Activated CD4-positive, alpha-beta T cell treated with anti-CD3 and anti-CD28 coated beads, Interleukin-2, Interleukin-4, amounts not matched to agents 100 ng/mL and 50 ng/mL, durations not matched to agents 16 hours and 8 hours (primary cell): ENCODE measurements around the gene BCO1.
"Not testable (repeated sequence)": the region's sequence is repeated elsewhere in the genome, so short reads cannot be mapped to it uniquely, and the experiment has no call there.

Experiments
- DNase-seq: peaks from one replicate; pipeline ENCODE4 v3.0.0-alpha.2; 2020; ENCODE audit warnings: low spot score

BCO1 gene, protein sequence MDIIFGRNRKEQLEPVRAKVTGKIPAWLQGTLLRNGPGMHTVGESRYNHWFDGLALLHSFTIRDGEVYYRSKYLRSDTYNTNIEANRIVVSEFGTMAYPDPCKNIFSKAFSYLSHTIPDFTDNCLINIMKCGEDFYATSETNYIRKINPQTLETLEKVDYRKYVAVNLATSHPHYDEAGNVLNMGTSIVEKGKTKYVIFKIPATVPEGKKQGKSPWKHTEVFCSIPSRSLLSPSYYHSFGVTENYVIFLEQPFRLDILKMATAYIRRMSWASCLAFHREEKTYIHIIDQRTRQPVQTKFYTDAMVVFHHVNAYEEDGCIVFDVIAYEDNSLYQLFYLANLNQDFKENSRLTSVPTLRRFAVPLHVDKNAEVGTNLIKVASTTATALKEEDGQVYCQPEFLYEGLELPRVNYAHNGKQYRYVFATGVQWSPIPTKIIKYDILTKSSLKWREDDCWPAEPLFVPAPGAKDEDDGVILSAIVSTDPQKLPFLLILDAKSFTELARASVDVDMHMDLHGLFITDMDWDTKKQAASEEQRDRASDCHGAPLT

DNA sequence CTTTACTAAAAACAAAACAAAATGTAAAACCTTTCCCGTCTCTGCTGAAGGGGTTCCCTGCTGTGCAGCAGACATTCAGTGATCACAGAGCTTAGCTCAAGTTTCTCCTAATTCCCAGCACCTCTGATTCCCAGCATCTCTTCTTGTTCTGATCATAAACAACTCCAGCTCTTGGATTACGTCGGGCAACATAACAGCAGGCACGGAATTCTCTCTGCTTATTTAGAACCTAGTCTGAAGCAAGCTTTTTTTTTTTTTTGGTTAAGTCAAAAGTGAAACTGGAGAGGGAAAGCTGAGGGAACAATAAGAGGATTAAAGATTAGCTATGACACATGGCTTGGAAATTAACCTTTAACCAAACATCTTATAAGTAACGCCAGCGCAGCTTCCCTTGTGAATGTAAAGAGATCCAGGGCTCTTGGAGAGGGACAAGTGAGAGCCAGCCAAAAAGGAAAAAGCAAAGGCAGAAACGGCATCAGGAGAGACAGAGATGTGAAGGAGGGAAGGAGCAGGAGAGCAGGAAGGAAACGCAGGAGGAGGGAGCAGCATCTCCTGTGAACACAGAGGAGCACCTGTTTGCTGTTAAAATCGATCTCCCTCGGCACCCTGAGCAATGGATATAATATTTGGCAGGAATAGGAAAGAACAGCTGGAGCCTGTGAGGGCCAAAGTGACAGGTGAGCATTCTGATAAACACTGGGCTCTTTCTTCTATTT lies at the start of gene BCO1:
BCO1 (plus strand) TSS at position 394 of the 716 bp plus-strand sequence; CDS start at position 614, 220 bp downstream.
- no peak for DNase-seq

DNA sequence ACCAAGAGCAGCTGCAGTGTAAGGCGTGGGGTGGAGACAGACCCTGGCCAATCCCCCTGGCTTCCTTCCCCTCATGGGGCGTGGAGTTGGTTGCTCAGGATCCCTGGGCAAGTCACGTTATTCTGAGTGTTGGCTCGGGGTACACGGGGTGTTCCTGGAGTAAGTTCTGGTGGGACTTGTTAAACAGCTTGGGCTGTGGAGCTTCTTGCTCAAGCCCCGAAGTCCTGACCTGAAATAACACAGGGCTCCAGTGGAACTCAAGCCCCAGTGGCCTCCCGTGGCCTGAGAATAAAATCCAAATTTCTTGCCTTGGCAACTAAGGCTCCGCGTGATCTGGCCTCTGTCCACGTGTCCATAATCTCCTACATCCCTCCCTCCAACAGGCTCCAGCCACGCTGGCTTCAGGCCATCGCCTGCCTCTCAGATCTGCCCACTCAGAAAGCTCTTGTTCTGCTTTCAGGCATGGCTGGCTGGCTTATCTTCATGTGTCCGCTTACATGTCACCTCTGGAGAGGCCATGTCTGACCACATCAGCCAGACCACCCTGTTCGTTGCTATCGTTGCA lies 49.3 kb upstream of the BCO1 start:
- DNase-seq = no peak

DNA sequence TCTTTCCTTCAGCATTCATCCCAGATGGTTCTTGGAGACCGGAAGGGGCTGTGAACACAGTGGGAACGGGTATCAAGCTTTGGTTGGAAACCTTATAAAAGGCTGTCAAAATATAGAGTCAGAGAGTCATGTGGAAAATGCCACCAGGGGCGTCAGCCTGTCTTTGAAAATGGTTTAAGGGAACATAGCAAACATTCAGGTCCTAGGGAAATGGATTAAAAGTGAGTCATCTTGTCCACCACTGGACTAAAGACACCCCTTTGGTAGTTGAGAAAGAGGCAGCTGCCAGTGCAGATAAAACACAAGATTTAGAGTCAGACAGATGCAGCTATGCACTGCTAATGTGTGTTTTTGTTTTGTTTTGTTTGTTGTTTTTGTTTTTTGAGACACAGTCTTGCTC lies 47.8 kb upstream of the BCO1 start:
- no peak for DNase-seq

DNA sequence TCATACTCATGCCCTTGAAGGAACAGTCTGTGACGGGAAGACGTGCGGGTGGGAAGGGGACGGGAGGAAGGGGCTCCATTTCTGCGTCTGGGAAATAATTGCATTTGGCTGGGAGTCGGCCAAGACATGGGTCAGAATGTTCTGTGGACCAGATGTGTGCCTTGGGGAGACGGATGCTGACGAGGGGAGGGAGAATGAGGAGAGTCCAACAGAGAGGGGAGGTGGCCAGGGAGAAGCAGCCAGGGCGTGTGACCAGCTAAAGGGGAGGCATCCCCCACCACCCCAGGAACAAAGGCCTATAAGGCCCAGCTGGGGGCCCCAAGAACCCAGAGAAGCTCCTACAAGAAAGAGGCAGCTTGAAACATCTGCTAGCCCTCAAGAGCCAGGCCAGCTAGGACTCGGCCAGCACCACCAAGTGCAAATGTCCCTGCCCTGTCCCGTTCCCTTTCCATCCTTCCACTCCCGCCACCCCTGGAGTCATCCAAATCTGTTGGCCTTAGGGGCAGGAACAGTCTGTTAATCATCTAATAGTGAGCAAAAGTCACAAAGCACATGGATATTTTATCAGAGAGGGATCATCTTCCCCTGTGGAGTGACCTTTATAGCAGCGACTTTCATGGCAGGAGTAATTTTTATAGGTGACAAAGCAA lies 42.5 kb upstream of the BCO1 start:
- no peak for DNase-seq

DNA sequence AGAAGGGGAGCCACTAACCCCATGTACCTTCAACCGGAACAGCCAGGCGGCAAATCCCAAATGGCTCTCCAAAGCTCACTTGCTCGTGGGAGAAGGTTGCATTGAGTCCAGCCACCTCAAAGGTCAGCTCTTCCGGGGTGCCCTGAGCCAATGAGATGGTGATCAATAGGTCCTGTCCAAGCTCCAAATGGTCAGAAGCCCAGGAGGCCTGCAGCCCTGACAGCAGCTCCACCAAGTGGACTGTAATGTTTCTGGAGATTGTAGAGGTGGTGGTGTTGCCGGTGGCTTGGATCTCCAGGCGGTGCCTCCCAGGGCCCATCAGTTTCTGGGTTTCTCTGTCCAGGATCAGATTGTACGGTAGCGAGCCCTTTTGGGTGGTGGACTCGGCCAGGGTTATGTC lies 39.9 kb upstream of the BCO1 start:
- DNase-seq = no peak

DNA sequence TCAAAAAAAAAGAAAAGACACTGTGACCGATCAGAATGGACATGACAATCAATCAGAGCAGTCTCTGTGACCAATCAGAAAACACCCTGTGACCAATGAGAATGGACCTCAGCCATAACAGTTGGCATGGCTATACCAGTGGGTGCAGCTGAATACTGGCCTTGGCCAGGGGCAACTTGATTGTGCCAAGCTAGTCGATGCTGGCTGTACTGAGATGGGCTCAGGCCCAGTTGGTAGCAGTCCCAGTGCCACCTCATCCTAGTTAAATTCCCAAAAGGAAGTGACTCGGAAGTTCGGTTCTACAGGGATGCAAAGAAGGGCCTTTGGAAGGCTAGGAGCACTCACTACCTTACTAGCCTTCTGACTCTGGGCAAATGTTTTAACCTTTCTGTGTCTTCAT lies 37.2 kb upstream of the BCO1 start:
- no peak for DNase-seq

DNA sequence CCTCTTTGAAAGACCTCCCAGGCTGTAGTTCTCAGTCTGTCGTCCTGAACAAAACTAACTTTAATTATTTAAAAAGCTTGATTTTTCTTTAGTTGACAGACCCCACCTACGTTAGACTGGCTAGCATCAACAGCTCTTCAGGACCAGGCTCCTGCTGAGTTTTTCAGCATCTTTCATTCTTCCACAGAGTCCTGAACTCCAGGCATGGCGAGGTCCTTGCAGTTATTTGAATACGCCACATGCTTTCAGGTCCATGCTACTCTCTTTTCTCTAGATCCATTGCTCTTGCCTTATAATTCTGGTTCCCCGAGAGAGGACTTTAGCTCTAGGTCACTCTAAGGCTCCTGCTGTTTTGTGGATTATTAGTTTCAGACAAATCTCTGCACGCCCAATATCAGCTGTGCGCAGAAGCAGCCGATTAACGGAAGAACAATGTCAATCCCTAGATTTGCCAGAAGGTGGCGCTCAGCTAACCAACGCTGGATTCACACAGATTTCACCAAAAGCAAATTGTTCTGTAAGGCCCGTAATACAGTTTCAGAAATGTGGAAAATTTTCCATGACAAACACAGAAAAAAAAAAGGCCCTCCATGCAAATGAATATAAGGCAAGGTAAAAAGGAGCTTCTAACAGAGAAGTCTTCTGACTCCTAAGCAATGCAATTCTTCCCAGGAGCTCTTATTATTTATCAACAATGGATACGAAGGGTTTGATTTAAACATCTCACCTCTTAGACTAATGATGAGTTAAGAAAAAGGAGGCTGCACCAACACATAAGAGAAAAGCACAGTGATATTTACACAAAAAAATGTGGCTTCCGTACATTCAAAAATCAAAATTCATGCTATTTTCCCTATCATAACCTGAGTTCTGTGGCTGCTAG lies 33.5 kb upstream of the BCO1 start:
- DNase-seq = peak; percentile 58

GRCh38 chr16:81207076-81207475 lies 31.4 kb upstream of the BCO1 start:
- DNase-seq = no peak

- no peak for DNase-seq
These were observed 27.7 kb upstream of the BCO1 start for GRCh38 chr16:81210807-81211206.

- no peak for DNase-seq
These were observed 25.5 kb upstream of the BCO1 start for GRCh38 chr16:81212830-81213465.

DNA sequence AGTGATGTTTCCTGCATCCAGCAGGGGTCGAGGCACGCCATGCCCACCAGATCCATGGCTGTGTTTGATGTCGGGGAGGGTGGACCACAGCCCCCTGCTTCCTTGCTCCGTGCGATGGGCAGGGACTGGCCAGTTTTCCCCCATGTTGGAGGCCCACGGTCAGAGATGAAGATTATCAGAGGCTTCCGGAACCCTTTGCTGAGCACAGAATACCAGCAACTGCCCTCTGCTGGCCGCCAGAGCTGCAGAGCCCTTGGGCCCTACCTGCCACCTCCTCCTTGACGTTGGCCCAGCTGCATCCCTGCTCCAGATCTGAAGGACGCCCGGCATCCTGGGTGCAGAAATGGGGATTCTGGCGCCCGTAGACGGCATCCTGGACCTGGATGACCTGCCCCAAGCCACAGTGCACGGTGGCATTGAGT lies 23.7 kb upstream of the BCO1 start:
- DNase-seq = no peak

DNA sequence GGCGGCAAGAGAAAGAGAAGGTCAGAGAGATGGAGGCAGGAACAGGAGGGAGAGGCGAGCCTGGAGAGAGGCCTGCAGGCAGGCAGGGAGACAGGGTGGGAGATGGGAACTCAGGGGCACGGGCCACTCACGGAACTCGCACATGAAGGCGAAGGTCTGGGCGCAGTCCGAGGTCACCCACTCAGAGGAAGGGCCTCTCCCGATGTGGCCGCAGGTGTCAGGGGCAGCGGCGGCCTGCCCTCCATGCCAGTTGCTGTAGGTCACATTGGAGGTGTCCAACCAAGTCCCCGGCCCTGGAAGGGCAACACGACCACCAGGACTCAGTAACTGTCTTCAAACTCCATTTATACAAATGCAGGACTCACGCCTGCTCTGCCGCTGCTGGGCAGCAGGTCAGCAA lies 22.4 kb upstream of the BCO1 start:
- no peak for DNase-seq

DNA sequence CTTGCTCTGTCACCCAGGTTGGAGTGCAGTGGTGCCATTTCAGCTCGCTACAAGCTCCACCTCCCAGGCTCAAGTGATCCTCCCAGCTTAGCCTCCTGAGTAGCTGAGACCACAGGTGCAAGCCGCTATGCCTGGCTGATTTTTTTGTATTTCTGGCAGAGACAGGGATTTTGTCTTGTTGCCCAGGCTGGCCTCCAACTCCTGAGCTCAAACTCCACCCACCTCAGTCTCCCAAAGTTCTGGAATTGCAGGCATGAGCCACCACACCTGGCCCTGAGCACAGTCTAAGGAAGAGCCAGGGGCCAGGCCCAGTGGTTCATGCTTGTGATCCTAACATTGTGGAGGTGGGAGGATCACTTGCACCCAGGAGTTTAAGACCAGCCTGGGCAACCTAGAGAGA lies 21.8 kb upstream of the BCO1 start:
- no peak for DNase-seq

DNA sequence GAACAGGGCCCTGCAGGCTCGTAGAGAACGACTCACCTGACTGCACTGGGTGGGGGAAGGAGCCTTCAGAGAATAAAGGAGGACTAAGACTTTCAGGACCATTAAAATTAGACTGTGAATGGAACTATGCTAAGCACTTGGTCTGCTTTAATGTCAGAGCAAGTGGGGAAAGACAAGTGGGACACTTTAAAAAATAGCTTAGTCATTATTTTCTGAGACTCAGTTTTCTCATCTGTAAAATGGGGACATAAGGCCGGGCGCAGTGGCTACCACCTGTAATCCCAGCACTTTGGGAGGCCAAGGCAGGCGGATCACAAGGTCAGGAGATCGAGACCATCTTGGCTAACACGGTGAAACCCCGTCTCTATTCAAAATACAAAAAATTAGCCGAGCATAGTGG lies 19.3 kb upstream of the BCO1 start:
- no peak for DNase-seq

GRCh38 chr16:81220349-81220748 lies 18.1 kb upstream of the BCO1 start:
- no peak for DNase-seq

DNA sequence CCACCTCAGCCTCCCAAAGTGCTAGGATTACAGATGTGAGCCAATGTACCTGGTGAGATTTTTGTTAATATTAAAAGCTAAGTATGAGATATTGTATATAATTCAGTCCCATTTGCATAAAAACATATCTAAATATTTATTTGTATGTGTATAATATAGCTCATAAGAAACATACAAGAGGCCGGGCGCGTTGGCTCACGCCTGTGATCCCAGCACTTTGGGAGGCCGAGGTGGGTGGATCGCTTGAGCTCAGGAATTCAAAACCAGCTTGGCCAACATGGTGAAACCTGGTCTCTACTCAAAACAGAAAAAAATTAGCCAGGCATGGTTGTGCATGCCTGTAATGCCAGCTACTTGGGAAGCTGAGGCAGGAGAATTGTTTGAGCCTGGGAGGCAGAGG lies 16.8 kb upstream of the BCO1 start:
- no peak for DNase-seq

DNA sequence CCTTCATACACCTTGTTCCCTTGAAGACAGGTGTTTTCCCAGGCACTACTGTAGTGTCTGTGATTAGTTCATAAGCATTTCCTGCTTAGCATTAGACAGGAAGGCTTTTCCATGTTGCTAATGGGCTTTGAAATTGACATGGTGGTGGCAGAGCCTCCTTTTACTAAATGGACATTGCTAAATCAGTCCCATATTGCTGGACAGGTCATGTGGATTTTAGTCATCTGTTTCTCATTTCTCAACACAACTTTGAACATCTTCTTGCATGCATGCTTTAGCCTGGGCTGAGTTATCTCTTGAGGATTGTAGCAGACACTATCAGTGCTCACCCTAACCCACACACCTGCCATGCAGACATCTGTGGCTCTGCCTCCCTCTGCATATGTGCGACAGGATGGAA lies 13.7 kb upstream of the BCO1 start:
- DNase-seq = no peak

DNA sequence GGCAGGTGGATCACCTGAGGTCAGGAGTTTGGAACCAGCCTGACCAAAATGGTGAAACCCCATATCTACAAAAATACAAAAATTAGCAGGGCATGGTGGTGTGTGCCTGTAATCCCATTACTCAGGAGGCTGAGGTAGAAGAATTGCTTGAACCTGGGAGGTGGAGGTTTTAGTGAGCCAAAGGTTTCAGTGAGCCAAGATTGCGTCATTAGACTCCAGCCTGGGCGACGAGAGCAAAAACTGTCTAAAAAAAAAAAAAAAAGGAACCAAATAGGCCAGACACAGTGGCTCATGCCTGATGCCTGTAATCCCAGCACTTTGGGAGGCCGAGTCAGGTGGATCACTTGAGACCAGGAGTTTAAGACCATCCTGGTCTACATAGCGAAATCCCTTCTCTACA lies 12.8 kb upstream of the BCO1 start:
- DNase-seq = not testable (repeated sequence)

- no peak for DNase-seq
These were observed 10.7 kb upstream of the BCO1 start for GRCh38 chr16:81227785-81228184.

DNA sequence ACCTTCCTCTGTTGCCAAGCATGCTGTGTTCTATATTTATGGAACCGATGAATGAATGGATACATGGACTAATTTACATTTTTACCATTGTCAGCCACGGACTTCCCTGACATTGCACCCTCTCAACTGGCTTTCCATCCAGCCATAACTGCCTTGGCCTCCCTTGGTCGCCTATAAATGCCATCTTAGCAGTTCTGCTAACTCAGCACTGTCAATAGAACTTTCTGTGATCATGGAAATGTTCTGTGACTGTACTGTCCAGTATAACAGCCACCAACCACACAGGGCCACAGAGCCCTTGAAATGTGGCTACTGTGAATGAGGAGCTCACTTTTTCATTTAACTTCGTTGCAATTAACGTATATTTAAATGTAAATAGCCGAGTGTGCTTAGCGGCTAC lies 8.7 kb upstream of the BCO1 start:
- no peak for DNase-seq

DNA sequence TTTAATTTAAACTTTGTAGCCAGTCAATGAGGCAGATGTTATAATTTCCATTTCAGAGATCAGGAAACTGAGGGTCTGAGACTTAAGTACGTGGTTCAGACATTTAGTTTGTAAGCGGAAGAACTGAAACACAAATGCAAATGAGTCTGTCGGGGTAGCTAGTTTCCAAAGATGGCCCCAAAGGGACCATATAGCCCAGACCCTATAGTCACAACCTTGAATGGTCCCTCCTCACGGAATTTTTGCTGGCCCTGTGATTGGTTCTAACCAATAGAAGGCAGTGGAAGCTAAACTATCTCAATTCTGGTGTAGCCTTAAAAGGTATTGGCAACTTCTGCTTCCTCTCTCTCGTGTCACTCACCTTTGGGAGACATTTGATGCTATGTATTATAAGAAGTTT lies 7.5 kb upstream of the BCO1 start:
- no peak for DNase-seq
